DOHH2 (cell line): ENCODE results near the gene SH3TC2.

ENCODE experiments used
- H3F3A ChIP-seq: fragments of 200-600 bp; sonication (generic), shearing (Covaris generic); 2 replicates; pipeline ENCODE4 v1.6.0; 2016; ENCODE audit warnings: antibody characterized with exemption, mild to moderate bottlenecking; ENCODE audit not compliant: control insufficient read depth, insufficient read depth
- H3K27ac ChIP-seq: fragments of 200-600 bp; sonication (generic); 2 replicates; pipeline ENCODE4 v1.5.1; 2014; ENCODE audit warnings: low read depth, mild to moderate bottlenecking, low read length, moderate library complexity
- H3K27me3 ChIP-seq: fragments of 200-600 bp; sonication (generic); 2 replicates; pipeline ENCODE4 v1.6.1; 2014; ENCODE audit warnings: mild to moderate bottlenecking, low read length, mixed read lengths; ENCODE audit not compliant: control insufficient read depth
- H3K36me3 ChIP-seq: fragments of 200-600 bp; sonication (generic); 2 replicates; pipeline ENCODE4 v1.6.1; 2014; ENCODE audit warnings: mild to moderate bottlenecking, low read length, moderate library complexity, mixed read lengths; ENCODE audit not compliant: control insufficient read depth
- H3K4me1 ChIP-seq: fragments of 200-600 bp; sonication (generic); 2 replicates; pipeline ENCODE4 v1.6.1; 2014; ENCODE audit warnings: mild to moderate bottlenecking, low read length, mixed read lengths; ENCODE audit not compliant: control insufficient read depth
- H3K4me2 ChIP-seq: fragments of 200-600 bp; sonication (generic); 2 replicates; pipeline ENCODE4 v1.6.0; 2014; ENCODE audit warnings: mild to moderate bottlenecking, low read length, moderate library complexity
- H3K4me3 ChIP-seq: fragments of 200-600 bp; sonication (generic); 2 replicates; pipeline ENCODE4 v1.5.1; 2014; ENCODE audit warnings: mild to moderate bottlenecking, low read length, mixed read lengths
- H3K79me2 ChIP-seq: fragments of 200-600 bp; sonication (generic); 2 replicates; pipeline ENCODE4 v1.6.1; 2014; ENCODE audit warnings: mild to moderate bottlenecking, low read length, mixed read lengths; ENCODE audit not compliant: control insufficient read depth
- H3K9me2 ChIP-seq: fragments of 200-600 bp; sonication (generic); replicated peaks from 2 replicates; pipeline ENCODE4 v1.6.1; 2014; ENCODE audit warnings: mild to moderate bottlenecking, low read length, mixed read lengths; ENCODE audit not compliant: control insufficient read depth
- H3K9me3 ChIP-seq: fragments of 200-600 bp; sonication (generic); 2 replicates; pipeline ENCODE4 v1.6.1; 2014; ENCODE audit warnings: antibody characterized with exemption, low read length, mixed read lengths; ENCODE audit not compliant: control insufficient read depth, insufficient read depth
- H4K20me1 ChIP-seq: fragments of 200-600 bp; sonication (generic); 2 replicates; pipeline ENCODE4 v1.6.0; 2014; ENCODE audit warnings: low read depth, mild to moderate bottlenecking, antibody characterized with exemption, low read length, moderate library complexity; ENCODE audit not compliant: control insufficient read depth, insufficient read depth
- CTCF ChIP-seq: fragments of 200-600 bp; sonication (generic); IDR thresholded peaks from one replicate; pipeline ENCODE4 v1.5.1; 2014; ENCODE audit warnings: antibody characterized with exemption, mild to moderate bottlenecking, low read depth, low read length; ENCODE audit not compliant: poor library complexity, severe bottlenecking
- EZH2phosphoT487 ChIP-seq: fragments of 200-600 bp; sonication (generic); IDR thresholded peaks from 2 replicates; pipeline ENCODE4 v1.6.1; 2017; ENCODE audit warnings: borderline replicate concordance, mild to moderate bottlenecking, antibody characterized with exemption, low read length, moderate library complexity, mixed read lengths

SH3TC2 gene

DNA sequence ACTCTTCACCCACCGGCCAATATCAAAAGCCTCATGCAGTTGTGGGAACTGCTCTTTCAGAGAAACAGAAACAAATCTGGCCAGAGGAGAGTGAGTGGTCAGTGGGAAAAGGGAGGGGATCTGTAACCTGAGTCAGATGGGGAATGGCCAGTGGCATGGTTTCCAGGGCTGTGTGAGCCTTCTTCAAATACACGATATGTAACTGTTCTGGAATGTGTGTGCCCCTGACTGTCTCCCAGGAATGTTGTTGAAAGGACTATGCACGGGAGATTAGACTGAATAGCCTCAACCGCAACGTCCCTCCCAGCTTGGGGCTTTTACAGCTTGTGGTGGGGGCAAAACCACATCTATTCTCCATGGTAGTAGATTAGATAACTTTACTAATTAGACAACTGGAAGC is 60.8 kb downstream of the SH3TC2 start:
- no peaks in the 10 kb centered on the region for H3K9me2 ChIP-seq
- no peaks in the 10 kb centered on the region for H4K20me1 ChIP-seq
- no peak overlapping the region for H3K4me2 ChIP-seq
- peaks cover 17% of the 10 kb centered on the region for H3K27me3 ChIP-seq
- H3K79me2 ChIP-seq: no peaks in the 10 kb centered on the region
- TF ChIP-seq CTCF (no peak), EZH2phosphoT487 (no peak)
- no peaks in the 10 kb centered on the region for H3K9me3 ChIP-seq
- H3F3A ChIP-seq: no peaks in the 10 kb centered on the region
- H3K27ac ChIP-seq: no peak overlapping the region
- no peak overlapping the region for H3K4me3 ChIP-seq
- no peaks in the 10 kb centered on the region for H3K36me3 ChIP-seq
- H3K4me1 ChIP-seq: no peaks in the 10 kb centered on the region

DNA sequence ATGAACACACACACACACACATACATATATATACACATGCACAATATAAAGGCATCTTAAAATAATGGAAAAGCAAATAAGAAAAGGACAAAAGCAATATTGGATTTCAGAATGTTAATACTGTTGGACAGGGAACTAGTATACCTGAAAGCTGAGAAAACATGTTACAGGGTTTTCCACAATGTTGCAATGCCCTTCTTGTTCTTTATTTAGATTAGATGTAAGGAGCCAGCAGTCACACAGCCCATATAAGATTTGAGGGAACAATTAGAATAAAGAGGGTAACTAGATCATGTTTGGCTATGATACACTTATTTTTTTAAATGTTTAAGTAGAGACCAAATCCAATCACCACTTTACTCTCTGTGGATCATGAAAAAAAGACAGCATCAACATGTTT is 61.7 kb downstream of the SH3TC2 start:
- Histone ChIP-seq H3F3A (no peaks in the 10 kb centered on the region), H3K9me2 (no peaks in the 10 kb centered on the region), H3K79me2 (no peaks in the 10 kb centered on the region), H3K4me1 (no peaks in the 10 kb centered on the region), H4K20me1 (no peaks in the 10 kb centered on the region), H3K36me3 (no peaks in the 10 kb centered on the region), H3K9me3 (no peaks in the 10 kb centered on the region), H3K27ac (no peak overlapping the region), H3K27me3 (peaks cover 22% of the 10 kb centered on the region), H3K4me2 (no peak overlapping the region), H3K4me3 (no peak overlapping the region)
- TF ChIP-seq EZH2phosphoT487 (no peak), CTCF (no peak)

GRCh38 chr5:148999741-149000140 is 63.1 kb downstream of the SH3TC2 start:
- no peak overlapping the region for H3K27ac ChIP-seq
- no peaks in the 10 kb centered on the region for H3K4me1 ChIP-seq
- H3K9me3 ChIP-seq: no peaks in the 10 kb centered on the region
- H3K4me3 ChIP-seq: no peak overlapping the region
- no peaks in the 10 kb centered on the region for H3K36me3 ChIP-seq
- H3F3A ChIP-seq: no peaks in the 10 kb centered on the region
- no peaks in the 10 kb centered on the region for H3K9me2 ChIP-seq
- no peak overlapping the region for H3K4me2 ChIP-seq
- H3K79me2 ChIP-seq: no peaks in the 10 kb centered on the region
- peaks cover 18% of the 10 kb centered on the region for H3K27me3 ChIP-seq
- TF ChIP-seq CTCF (no peak), EZH2phosphoT487 (no peak)
- H4K20me1 ChIP-seq: no peaks in the 10 kb centered on the region
